GM19328 (cell line): ENCODE measurements around the gene CYRIA.

ENCODE experiments used
- ATAC-seq: cut with Tn5 transposase; IDR thresholded peaks from one replicate; pipeline ENCODE4 v1.9.1; 2021; ENCODE audit warnings: mild to moderate bottlenecking, moderate library complexity; ENCODE audit not compliant: unreplicated experiment

Gene CYRIA

GRCh38 chr2:16665748-16666448, at the start of gene CYRIA:
Gene CYRIA (minus strand): TSS chr2:16665834. CDS start chr2:16588119, 77,715 bp downstream.
- peak; percentile 60 for ATAC-seq

GRCh38 chr2:16713011-16713423, 47.4 kb upstream of the CYRIA start:
- peak; percentile 74 for ATAC-seq

- no peak for ATAC-seq
These were observed 44.1 kb upstream of the CYRIA start for GRCh38 chr2:16709769-16710168.

GRCh38 chr2:16708173-16708572, 42.5 kb upstream of the CYRIA start:
- no peak for ATAC-seq

DNA sequence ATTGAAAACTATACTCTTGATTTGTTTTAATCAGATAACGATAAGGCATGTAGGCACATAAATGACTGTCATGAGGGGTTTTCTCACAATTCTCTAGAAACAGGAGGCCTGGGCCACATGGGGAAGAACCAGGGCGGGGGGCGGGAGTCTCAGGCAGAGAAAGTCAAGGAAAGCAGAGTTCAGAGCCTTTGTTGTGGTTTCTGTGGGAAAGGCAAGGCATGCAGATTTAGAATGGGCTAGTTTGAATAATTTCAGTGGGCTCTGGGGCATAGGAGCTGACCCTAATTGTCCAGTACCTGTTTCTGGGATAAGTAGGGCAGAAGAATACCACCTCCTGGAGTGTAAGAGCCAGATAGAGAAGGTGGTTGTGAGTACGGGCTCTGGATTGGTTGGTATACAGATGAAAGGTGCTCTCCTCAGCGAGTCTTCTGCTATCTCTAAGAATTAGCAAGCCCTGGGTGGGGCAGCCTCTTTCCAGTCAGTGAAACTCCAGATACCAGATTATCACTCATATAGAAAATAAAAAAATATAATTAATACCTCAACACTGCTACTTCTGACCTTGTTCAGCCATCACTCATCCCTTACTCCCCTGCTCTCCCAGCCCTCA, 41.5 kb upstream of the CYRIA start:
- no peak for ATAC-seq

GRCh38 chr2:16700551-16701259, 35.1 kb upstream of the CYRIA start:
- no peak for ATAC-seq

DNA sequence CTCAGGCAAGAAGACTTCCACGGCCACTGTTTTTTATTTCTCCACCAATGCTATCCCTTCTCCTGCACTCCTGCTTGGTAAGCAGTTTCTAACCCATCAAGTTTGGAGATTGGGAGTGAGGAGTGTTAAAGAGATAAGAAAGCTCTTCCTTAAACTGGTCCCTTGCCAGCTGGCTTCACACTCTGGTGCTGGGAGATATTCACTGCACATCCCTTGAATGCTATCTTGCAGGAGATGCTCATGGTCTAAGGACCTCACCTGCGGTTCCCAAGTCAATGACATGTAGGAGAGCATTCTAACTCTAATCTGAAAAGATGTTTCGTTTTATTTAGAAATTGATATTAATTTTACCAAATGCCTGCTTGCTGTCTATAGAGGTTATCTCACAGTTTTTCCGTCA, 28.2 kb upstream of the CYRIA start:
- ATAC-seq: no peak

- no peak for ATAC-seq
These were observed 25.6 kb upstream of the CYRIA start for GRCh38 chr2:16691261-16691660.

DNA sequence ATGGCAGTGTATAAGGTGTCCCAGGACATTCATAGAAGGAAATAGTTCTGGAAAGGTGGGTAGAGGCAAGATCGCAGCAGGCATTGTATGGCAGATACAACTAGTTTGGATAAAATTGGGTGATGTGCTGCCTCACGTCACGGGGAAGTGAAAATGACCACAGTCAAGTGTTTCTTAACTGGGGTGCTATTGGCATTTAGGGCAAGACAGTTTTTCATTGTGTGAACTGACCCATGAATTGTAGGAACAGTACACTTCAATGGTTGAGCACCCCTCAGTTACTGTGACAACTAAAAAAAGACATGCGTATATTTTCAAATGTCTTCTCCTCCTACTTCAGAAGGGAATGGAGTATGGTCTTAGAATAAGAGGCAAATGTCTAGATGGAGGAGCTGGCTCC, 22.3 kb upstream of the CYRIA start:
- ATAC-seq: no peak

DNA sequence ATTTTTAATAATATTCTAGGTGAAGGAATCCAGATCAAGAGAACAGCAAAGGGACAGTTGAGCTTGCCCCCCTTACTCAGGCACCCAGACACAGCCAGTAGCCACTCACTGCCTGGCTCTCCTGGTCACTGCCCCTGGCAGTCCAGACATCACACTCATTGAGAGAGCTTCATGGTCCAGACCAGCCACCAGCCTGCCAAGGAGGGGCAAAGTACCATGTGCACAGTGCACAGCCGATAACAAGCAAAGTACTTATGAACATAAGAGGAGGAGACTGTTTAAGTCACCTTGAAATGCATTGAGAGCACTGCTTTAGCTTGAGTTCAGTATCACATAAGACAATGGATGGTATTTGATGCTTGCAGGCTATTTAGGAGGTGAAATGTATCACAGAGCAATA, 21.6 kb upstream of the CYRIA start:
- no peak for ATAC-seq

- no peak for ATAC-seq
These were observed 21.0 kb upstream of the CYRIA start for GRCh38 chr2:16686641-16687040.

- no peak for ATAC-seq
These were observed 19.7 kb upstream of the CYRIA start for GRCh38 chr2:16685340-16685715.

DNA sequence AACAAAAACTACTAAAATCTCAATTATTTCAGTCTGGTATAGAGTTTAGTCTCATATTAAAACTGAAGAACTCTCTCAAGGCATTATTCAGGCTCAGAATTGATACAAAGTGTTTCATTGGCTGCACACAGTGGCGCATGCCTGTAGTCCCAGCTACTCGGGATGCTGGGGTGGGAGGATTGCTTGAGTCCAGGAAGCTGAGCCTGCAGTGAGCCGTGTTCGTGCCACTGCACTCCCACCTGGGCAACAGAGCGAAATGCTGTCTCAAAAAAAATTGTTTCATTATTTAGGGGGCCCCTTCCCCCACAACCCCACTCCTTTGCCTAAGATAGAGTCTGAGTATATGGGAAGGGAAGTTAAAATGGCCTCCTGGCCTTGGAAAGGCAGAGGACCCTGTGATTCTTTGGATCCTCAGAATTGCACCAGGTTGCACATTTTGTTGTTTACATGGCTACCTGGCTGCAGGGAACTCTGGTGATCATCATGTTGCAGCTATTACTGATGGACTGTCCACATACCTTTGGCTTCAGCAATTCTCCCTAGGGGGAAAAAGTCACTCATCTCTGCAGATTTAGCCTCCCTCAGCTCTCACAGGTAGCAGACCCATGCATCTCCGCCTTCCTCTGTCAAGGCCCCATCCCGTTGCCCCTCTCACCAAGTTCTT, 19.2 kb upstream of the CYRIA start:
- no peak for ATAC-seq

GRCh38 chr2:16683576-16683975, 17.9 kb upstream of the CYRIA start:
- no peak for ATAC-seq

DNA sequence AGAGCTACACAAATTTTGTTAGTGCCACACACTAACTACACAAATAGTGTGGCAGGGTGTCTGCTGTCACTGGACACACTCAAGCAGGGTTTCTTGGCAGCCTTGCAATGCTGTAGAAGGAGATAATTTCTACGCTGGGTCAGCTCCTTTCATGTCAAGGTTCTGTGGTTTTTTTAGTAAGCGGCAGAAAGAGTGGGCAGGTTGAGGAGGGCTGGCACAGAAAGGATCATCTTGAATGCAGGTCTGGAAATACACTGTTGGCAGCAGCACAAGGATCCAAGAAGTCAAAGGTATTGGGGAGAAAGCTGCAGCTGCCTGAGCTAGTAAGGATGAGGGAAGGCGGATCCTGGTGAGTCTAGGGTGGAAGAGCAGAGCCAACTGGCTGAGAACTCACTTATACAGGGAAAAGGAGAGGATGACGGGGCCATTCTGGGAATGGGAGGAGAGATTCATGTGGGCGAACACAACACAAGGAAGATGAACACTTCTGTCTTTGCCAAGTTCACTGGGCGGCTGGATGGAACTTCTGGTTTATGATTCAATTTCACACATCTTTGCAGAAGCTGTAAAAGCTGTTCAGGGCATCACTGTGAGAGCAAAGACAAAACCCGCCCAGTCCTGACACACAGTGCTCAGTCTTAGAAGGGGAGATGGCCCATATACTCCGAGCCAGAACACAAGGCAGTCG, 16.9 kb upstream of the CYRIA start:
- ATAC-seq: no peak

- ATAC-seq: no peak
These were observed 15.1 kb upstream of the CYRIA start for GRCh38 chr2:16680781-16681180.

GRCh38 chr2:16680304-16680703, 14.7 kb upstream of the CYRIA start:
- no peak for ATAC-seq

GRCh38 chr2:16678964-16679363, 13.3 kb upstream of the CYRIA start:
- no peak for ATAC-seq

DNA sequence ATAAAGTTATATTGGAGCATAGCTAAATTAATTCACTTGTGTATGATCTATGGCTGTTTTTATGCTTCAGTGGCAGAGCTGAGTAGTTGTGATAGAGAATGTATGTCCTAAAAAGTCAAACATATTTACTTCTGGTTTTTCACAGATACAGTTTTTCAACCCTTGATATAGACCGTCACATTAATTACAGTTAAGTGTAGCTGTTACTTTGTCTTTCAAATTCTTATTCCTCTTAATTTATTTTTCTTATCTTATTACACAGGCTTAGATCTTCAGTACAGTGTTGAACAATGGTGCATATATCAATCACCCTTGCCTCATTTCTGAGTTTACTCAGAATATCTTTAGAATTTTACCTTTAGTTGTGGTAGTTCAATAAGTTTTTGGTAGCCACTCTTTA, 12.2 kb upstream of the CYRIA start:
- no peak for ATAC-seq

DNA sequence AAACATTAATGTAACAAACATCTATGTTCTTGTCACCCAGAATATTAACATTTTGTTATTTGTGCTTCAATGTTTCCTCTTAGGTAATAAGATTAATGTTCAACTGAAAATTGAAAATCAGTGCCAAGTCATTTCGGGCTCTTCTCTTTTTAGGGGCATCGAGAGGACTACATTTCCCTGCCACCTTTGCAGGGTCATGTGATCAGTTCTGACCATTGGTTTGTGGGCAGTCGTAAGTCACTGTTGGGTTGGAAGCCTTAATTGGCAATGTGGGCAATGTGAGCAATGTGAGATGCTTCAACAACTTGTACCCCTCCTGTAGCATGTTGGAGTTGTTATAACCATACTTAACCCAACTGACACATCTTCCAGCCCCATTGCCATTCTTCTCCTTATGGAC, 10.1 kb upstream of the CYRIA start:
- ATAC-seq: no peak

DNA sequence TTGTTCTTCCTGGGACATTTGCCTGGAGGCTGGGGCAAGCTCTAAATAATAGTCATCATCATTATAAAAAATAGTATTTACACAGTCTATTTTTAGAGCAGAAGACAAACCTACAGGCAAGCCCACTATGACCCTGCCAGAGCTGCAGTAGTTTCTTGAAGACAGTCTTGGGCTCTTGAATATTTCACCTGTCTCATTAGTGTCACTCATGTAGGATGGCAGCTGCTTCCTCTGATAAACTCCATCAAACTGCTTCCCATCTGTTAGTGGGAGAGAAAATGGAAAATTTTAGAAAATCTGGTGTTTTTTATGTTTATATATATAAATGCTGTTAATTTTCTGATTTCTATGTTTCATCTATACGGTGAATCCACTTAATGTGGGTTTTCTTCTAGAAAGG, 8.5 kb upstream of the CYRIA start:
- no peak for ATAC-seq
